SJSA1 (cell line): Measurements from ENCODE around the gene CAMKK1. TPM values are rescaled to one million over a fixed set of nuclear protein-coding genes. Genes with fewer than 3 reads are reported as not detected.

Experiments
- DNase-seq, 2 experiments: peaks; one replicate each; pipeline ENCODE4 v3.0.0-alpha.2; 2015 to 2020; ENCODE audit warnings: low spot score in 2 of 2, low read depth in 1 of 2
- H3K27ac ChIP-seq: fragments of 250-450 bp; sonication (Bioruptor Pico); 2 replicates; pipeline ENCODE4 v1.5.1; 2020; ENCODE audit warnings: mild to moderate bottlenecking, moderate library complexity
- H3K27me3 ChIP-seq: fragments of 250-450 bp; sonication (Bioruptor Pico); replicated peaks from 2 replicates; pipeline ENCODE4 v1.5.1; 2020; ENCODE audit warnings: mild to moderate bottlenecking, moderate library complexity
- H3K36me3 ChIP-seq: fragments of 250-450 bp; sonication (Bioruptor Pico); 2 replicates; pipeline ENCODE4 v1.5.1; 2020; ENCODE audit warnings: mild to moderate bottlenecking
- H3K4me1 ChIP-seq: fragments of 250-450 bp; sonication (Bioruptor Pico); replicated peaks from 2 replicates; pipeline ENCODE4 v1.6.1; 2021; ENCODE audit warnings: mild to moderate bottlenecking
- H3K4me3 ChIP-seq: fragments of 250-450 bp; sonication (Bioruptor Pico); 2 replicates; pipeline ENCODE4 v1.5.1; 2020; ENCODE audit warnings: mild to moderate bottlenecking
- H3K9me3 ChIP-seq: fragments of 250-450 bp; sonication (Bioruptor Pico); replicated peaks from 2 replicates; pipeline ENCODE4 v1.5.1; 2020; ENCODE audit warnings: mild to moderate bottlenecking
- total RNA-seq: library from RNA; depleted of rRNA; stranded (reverse); fragments of >200 nt; shearing (Covaris generic); gene quantifications from 2 replicates; pipeline ENCODE4 v1.2.3, GENCODE V29; 2014; rRNA removed

The CAMKK1 gene
- total RNA-seq, 1 experiment from 2014 or later, result 15.3 TPM

DNA sequence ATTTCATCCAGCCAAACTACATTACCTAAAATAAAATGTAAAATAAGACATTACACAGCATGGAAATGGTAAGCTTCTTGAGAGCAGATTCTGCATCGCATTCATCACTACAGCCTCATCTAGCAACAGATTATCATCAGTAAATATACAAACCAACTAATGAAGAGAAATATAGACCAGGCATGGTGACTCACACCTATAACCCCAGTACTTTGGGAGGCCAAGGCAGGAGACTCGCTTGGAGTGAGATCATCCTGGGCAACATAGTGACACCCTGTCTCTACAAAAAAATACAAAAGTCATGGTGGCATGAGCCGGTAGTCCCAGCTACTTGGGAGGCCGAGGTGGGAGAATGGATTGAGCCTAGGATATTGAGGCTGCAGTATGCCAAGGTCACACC, 66.7 kb downstream of the CAMKK1 start:
- peak in 1 of 2 experiments; percentile 12 for DNase-seq
- Histone ChIP-seq H3K4me1 (peaks cover 6% of the 10 kb centered on the region), H3K27me3 (no peaks in the 10 kb centered on the region), H3K9me3 (no peaks in the 10 kb centered on the region), H3K36me3 (peaks cover 86% of the 10 kb centered on the region), H3K4me3 (no peak overlapping the region), H3K27ac (no peak overlapping the region)

DNA sequence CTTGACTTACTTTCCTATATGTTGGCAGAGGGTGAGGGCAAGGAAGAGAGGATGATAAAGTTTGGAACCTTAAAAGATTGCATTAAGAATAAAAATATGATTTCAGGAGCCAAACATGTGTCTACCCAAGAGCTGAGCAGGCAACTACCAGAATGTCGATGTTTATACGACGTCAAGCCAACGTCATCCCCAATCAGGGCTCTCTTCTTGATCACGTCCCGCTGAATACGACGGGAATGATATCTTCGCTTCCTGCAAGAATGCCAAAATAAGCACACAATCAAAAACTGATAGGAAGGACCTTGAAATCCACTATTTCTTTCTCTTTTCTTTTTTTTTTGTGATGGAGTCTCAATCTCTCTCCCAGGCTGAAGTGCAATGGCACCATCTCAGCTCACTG, 71.8 kb downstream of the CAMKK1 start:
- no peak for DNase-seq
- Histone ChIP-seq H3K27ac (no peak overlapping the region), H3K36me3 (peaks cover 93% of the 10 kb centered on the region), H3K27me3 (no peaks in the 10 kb centered on the region), H3K4me1 (peaks cover 4% of the 10 kb centered on the region; the same call in 1 of the 2 replicates), H3K9me3 (no peaks in the 10 kb centered on the region), H3K4me3 (no peak overlapping the region)

DNA sequence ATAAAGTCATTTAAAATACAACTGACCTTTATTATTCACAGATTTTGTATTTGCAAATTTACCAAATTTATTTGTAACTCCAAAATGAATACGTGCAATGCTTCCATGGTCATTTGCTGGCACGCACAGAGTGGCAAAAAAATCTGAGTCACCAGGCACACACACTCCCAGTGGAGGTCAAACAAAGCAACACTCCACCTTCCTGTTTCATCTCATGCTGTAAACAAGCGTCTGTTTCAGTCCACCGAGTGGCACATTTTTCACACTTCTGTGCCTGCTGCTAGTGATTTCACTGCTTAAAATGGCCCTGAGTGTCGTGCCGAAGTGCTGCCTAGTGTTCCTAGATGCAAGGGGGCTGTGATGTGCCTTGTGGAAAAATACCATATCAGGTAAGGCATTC, 74.1 kb downstream of the CAMKK1 start:
- Histone ChIP-seq H3K4me3 (no peak overlapping the region), H3K9me3 (no peaks in the 10 kb centered on the region), H3K27ac (peak overlapping the region; percentile 25), H3K36me3 (peaks cover 94% of the 10 kb centered on the region), H3K27me3 (no peaks in the 10 kb centered on the region), H3K4me1 (peaks cover 4% of the 10 kb centered on the region; the same call in 1 of the 2 replicates)
- no peak for DNase-seq

DNA sequence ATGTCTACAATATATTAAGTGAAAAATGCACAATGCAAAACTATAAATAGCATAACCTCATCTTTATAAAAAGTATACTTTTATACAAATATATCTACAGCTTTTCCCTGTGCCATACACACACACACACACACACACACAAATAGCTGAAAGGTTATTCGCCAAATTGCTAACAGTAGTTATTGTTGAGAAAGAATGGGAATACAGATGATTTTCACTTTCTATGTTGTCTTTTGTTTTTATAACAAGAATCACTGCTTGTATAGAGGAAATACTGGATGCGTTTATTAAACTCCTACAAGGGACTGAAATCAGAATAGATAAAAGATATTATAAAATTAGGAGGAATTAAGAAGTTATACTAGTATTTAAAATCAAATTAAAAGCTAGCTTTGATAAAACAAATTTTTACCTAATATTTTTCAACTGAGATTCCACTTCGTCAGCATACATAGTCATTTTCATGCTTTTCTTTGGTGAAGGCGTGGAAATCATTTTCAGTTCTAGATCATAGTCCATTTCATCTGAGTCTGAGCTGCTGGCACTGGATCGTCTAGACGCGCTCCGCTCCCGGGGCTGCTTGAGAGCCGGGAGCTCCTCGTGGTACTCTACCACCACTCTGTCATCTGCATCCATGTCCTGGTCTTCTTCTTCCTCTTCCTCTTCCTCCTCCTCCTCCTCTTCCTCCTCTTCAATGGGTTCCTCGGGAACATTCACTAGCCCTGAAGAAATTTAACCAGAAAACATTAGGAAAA, 74.8 kb downstream of the CAMKK1 start:
- no peaks in the 10 kb centered on the region for H3K27me3 ChIP-seq
- H3K4me3 ChIP-seq, result no peak overlapping the region
- DNase-seq, result no peak
- no peaks in the 10 kb centered on the region for H3K9me3 ChIP-seq
- peaks cover 95% of the 10 kb centered on the region for H3K36me3 ChIP-seq
- no peak overlapping the region; the same call in 1 of the 2 replicates for H3K27ac ChIP-seq
- H3K4me1 ChIP-seq, result peaks cover 4% of the 10 kb centered on the region; the same call in 1 of the 2 replicates

DNA sequence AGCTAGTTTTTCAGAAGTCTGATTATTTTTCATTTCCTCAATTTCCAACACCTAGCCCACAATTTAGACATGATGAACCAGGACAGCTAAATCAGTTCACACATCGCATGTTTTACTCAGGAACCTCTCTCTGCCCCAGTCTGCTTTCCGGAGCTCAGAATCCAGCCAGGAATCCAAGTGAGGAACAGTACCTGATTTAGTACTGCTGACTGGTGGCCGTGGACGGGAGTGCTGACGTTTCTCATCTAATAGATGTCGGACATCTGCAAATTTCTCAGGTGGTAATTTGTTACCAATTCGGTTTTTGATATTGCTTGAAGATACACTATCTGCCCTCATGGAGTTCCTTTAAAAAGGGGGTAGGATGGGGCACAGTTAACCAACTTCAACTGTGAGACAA, 76.9 kb downstream of the CAMKK1 start:
- Histone ChIP-seq H3K36me3 (peaks cover 81% of the 10 kb centered on the region), H3K4me1 (peaks cover 4% of the 10 kb centered on the region; the same call in 1 of the 2 replicates), H3K9me3 (no peaks in the 10 kb centered on the region), H3K27ac (no peak overlapping the region), H3K27me3 (no peaks in the 10 kb centered on the region), H3K4me3 (no peak overlapping the region)
- no peak for DNase-seq

DNA sequence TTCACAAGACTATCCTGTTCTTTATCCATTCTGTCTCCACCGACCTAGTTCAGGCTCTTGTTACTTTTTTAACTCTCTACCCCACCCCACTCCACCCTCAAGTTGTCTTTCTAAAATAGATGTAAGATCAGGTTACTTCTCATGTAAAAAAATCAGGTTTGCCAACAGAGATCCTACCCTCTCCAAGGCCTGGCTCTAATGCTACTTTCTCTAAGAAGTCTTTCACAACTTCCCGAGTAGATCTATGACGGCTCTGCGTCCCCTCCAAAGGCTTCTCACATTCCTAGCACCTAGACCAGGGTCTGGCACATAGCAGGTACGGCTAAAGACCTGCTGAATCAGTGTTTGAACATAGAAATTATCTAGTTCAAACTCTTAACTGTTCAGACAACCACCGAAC, 77.7 kb downstream of the CAMKK1 start:
- no peak for DNase-seq
- Histone ChIP-seq H3K36me3 (peaks cover 81% of the 10 kb centered on the region), H3K27ac (no peak overlapping the region), H3K4me3 (no peak overlapping the region), H3K27me3 (no peaks in the 10 kb centered on the region), H3K9me3 (no peaks in the 10 kb centered on the region), H3K4me1 (peaks cover 4% of the 10 kb centered on the region; the same call in 1 of the 2 replicates)

DNA sequence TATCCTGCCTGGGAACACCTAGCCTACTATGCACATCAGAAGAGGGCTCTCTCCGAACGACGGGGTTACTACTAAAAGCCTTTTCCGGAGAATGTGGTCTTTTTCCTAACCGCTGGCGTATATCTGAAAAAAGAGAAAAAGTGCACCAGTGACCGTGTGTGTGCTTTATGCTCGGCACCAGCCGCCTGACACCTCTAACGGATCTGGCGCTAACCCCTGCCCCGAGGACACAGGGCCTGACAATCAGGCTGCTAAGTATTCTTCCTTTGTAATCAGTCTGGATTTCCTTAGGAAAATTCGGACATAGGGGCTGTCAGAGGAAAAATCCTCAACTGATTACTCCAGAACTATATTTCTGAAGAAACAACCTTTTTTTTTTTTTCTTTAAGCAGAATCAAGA, 78.5 kb downstream of the CAMKK1 start:
- Histone ChIP-seq H3K4me3 (no peak overlapping the region), H3K9me3 (no peaks in the 10 kb centered on the region), H3K4me1 (peaks cover 4% of the 10 kb centered on the region; the same call in 1 of the 2 replicates), H3K27ac (no peak overlapping the region), H3K36me3 (peaks cover 81% of the 10 kb centered on the region), H3K27me3 (no peaks in the 10 kb centered on the region)
- no peak for DNase-seq

DNA sequence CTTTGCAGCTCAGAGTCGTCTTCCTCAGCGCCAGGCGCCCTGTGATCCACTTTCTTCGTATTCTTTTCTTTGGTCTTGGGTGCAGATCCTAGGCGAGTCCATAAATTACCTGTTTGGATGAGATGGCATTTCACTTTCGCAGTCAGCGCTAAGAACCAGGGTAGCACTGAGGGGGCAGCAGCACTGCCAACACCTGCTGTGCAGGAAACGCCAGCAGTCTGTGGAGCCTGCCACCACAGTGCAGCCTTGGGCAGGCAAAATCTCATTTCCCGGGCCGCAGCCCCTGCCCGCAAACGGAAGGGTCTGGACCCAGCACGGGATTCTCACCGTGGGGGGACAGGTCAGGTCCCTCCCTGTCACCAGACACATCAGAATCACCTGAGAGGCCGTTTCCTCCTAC, 79.7 kb downstream of the CAMKK1 start:
- H3K27me3 ChIP-seq, result no peaks in the 10 kb centered on the region
- H3K4me3 ChIP-seq, result no peak overlapping the region
- no peaks in the 10 kb centered on the region for H3K4me1 ChIP-seq
- no peak for DNase-seq
- peaks cover 82% of the 10 kb centered on the region for H3K36me3 ChIP-seq
- H3K9me3 ChIP-seq, result no peaks in the 10 kb centered on the region
- H3K27ac ChIP-seq, result no peak overlapping the region

DNA sequence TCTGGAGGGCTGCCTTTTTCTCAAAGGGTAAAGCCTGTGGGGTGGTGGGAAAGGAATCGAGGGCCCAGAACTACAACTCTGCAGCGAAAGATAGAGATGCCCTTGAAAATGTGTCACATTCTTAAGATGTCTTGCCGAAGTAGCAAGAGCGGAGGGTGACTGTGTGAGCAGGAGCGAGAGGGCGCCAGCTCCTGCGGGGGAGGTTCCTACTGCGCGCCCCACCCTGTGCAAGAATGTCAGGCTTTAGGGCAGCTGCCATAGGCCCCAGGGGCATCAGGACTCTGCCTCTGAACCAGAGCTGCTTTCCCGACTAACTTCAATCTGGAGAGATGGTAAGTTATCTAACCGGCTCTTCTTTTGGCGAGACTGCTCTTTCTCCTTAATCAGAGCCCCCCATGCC, 80.1 kb downstream of the CAMKK1 start:
- peaks cover 81% of the 10 kb centered on the region for H3K36me3 ChIP-seq
- H3K27ac ChIP-seq, result no peak overlapping the region
- no peak for DNase-seq

DNA sequence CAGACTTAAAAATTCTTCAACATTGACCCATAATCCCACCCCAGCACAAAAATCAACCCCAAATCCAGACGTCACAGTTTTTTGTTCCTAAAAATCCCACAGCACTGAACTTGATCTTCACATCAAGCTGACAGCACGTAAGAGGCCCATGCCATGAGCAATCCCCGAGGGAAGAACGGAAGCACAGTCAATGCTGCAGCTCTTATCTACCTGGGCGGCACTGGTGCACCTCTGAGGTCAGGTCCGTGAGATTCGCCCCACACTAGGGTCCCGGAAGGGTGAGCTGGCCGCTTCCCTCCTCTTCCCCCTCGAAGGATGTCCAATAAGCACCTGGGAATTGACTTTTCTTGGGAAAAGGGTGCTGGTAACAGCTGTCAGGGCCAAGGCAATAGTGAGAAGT, 80.6 kb downstream of the CAMKK1 start:
- no peak overlapping the region for H3K27ac ChIP-seq
- H3K4me3 ChIP-seq, result no peak overlapping the region
- H3K9me3 ChIP-seq, result no peaks in the 10 kb centered on the region
- DNase-seq, result no peak
- H3K27me3 ChIP-seq, result no peaks in the 10 kb centered on the region
- peaks cover 80% of the 10 kb centered on the region for H3K36me3 ChIP-seq
- no peaks in the 10 kb centered on the region for H3K4me1 ChIP-seq

More for the DNA sequence above, 80.1 kb downstream of the CAMKK1 start:
- Histone ChIP-seq H3K27me3 (no peaks in the 10 kb centered on the region), H3K4me1 (no peaks in the 10 kb centered on the region), H3K4me3 (no peak overlapping the region), H3K9me3 (no peaks in the 10 kb centered on the region)

Other genes starting within 250 kb of the CAMKK1 start
- 230 and 293 TPM in 2 replicates for gene TAX1BP3, start 224.5 kb downstream of the CAMKK1 start, total RNA-seq
- 21.5 and 34.3 TPM in 2 replicates for gene EMC6, start 224.2 kb downstream of the CAMKK1 start, total RNA-seq
- gene P2RX5, start 196.9 kb downstream of the CAMKK1 start, total RNA-seq, result not detected in 2 replicates
- 5.8 and 16.2 TPM in 2 replicates for gene HASPIN, start 169.2 kb downstream of the CAMKK1 start, total RNA-seq
- 19.0 and 30.6 TPM in 2 replicates for gene ITGAE, start 91.9 kb downstream of the CAMKK1 start, total RNA-seq
- gene NCBP3, start 46.8 kb downstream of the CAMKK1 start, total RNA-seq, result 16.0 and 16.8 TPM in 2 replicates
- gene P2RX1, start 23.4 kb upstream of the CAMKK1 start, total RNA-seq, result 5.1 and 9.6 TPM in 2 replicates
- 0.06 and 0.89 TPM in 2 replicates for gene ATP2A3, start 71.4 kb upstream of the CAMKK1 start, total RNA-seq
- gene ZZEF1, start 250.0 kb upstream of the CAMKK1 start, total RNA-seq, result 18.4 and 18.7 TPM in 2 replicates